ENCODE data around the gene RFLNA. TPM values are rescaled to one million over a fixed set of nuclear protein-coding genes. Genes with fewer than 3 reads are reported as not detected.

RFLNA gene
- polyA plus RNA-seq, 3 donors: 5.4 to 9.3 (median 8.8) TPM

- DNase-seq: no peak
Measured at GRCh38 chr12:124302241-124302806, 7.4 kb downstream of the RFLNA start.

GRCh38 chr12:124302807-124303578 lies 8.1 kb downstream of the RFLNA start:
- no peak for DNase-seq

- DNase-seq: no peak
Measured at GRCh38 chr12:124303579-124304313, 8.9 kb downstream of the RFLNA start.

- no peak for DNase-seq
Measured at GRCh38 chr12:124304314-124304790, 9.5 kb downstream of the RFLNA start.

GRCh38 chr12:124305136-124305535 lies 10.2 kb downstream of the RFLNA start:
- no peak for DNase-seq

GRCh38 chr12:124305776-124306685 lies 11.1 kb downstream of the RFLNA start:
- DNase-seq: no peak

- no peak for DNase-seq
Measured at GRCh38 chr12:124306686-124307555, 12.0 kb downstream of the RFLNA start.

- no peak for DNase-seq
Measured at GRCh38 chr12:124307556-124307825, 12.6 kb downstream of the RFLNA start.

GRCh38 chr12:124308741-124309140 lies 13.8 kb downstream of the RFLNA start:
- DNase-seq: no peak

- DNase-seq: no peak
Measured at GRCh38 chr12:124309231-124309630, 14.3 kb downstream of the RFLNA start.

GRCh38 chr12:124309744-124310143 lies 14.9 kb downstream of the RFLNA start:
- DNase-seq: no peak

GRCh38 chr12:124310178-124310577 lies 15.3 kb downstream of the RFLNA start:
- DNase-seq: no peak

GRCh38 chr12:124310785-124311184 lies 15.9 kb downstream of the RFLNA start:
- DNase-seq: no peak

- no peak for DNase-seq
Measured at GRCh38 chr12:124311292-124312109, 16.6 kb downstream of the RFLNA start.

GRCh38 chr12:124312601-124313000 lies 17.7 kb downstream of the RFLNA start:
- DNase-seq: no peak

GRCh38 chr12:124314207-124314606 lies 19.3 kb downstream of the RFLNA start:
- no peak for DNase-seq

- no peak for DNase-seq
Measured at GRCh38 chr12:124314766-124315165, 19.9 kb downstream of the RFLNA start.

GRCh38 chr12:124315372-124316044 lies 20.6 kb downstream of the RFLNA start:
- DNase-seq: no peak

- DNase-seq: no peak
Measured at GRCh38 chr12:124316257-124316900, 21.5 kb downstream of the RFLNA start.

Measured in renal pelvis (tissue), 4 donors.